Left hindlimb (tissue), 1 donor: ENCODE measurements around the gene COL4A2.
"Not testable (repeated sequence)": the region's sequence is repeated elsewhere in the genome, so short reads cannot be mapped to it uniquely, and the experiment has no call there.

Experiments
- DNase-seq: peaks from one replicate; pipeline ENCODE4 v3.0.0-alpha.2; 2018

COL4A2 gene

GRCh38 chr13:110382830-110383229 lies 75.7 kb downstream of the COL4A2 start:
- no peak for DNase-seq

GRCh38 chr13:110387451-110388107 lies 80.5 kb downstream of the COL4A2 start:
- DNase-seq, result peak; percentile 87

- no peak for DNase-seq
Measured at GRCh38 chr13:110388108-110388943, 81.2 kb downstream of the COL4A2 start.

GRCh38 chr13:110390567-110390966 lies 83.5 kb downstream of the COL4A2 start:
- no peak for DNase-seq

- no peak for DNase-seq
Measured at GRCh38 chr13:110391273-110391672, 84.2 kb downstream of the COL4A2 start.

GRCh38 chr13:110392510-110393240 lies 85.6 kb downstream of the COL4A2 start:
- no peak for DNase-seq

- DNase-seq, result no peak
Measured at GRCh38 chr13:110393761-110394160, 86.7 kb downstream of the COL4A2 start.

GRCh38 chr13:110394371-110394841 lies 87.3 kb downstream of the COL4A2 start:
- DNase-seq, result no peak

GRCh38 chr13:110395616-110396015 lies 88.5 kb downstream of the COL4A2 start:
- not testable (repeated sequence) for DNase-seq

GRCh38 chr13:110396476-110396875 lies 89.4 kb downstream of the COL4A2 start:
- no peak for DNase-seq

- peak; percentile 71 for DNase-seq
Measured at GRCh38 chr13:110396913-110397381, 89.9 kb downstream of the COL4A2 start.

GRCh38 chr13:110397436-110398115 lies 90.5 kb downstream of the COL4A2 start:
- no peak for DNase-seq

GRCh38 chr13:110398564-110399507 lies 91.8 kb downstream of the COL4A2 start:
- no peak for DNase-seq

GRCh38 chr13:110399801-110400200 lies 92.7 kb downstream of the COL4A2 start:
- DNase-seq, result no peak

- DNase-seq, result peak; percentile 34
Measured at GRCh38 chr13:110400786-110401533, 93.9 kb downstream of the COL4A2 start.

- no peak for DNase-seq
Measured at GRCh38 chr13:110402299-110403069, 95.4 kb downstream of the COL4A2 start.

GRCh38 chr13:110403315-110403714 lies 96.2 kb downstream of the COL4A2 start:
- DNase-seq, result no peak

GRCh38 chr13:110403721-110404120 lies 96.6 kb downstream of the COL4A2 start:
- no peak for DNase-seq

GRCh38 chr13:110404321-110404720 lies 97.2 kb downstream of the COL4A2 start:
- no peak for DNase-seq
